PC-9 (cell line): ENCODE results near the gene MUSK.

Experiments
- CTCF ChIP-seq: fragments of 200-600 bp; sonication (generic); conservative IDR thresholded peaks from 2 replicates; pipeline ENCODE4 v1.6.1; 2017; ENCODE audit warnings: mixed run types, antibody characterized with exemption, mild to moderate bottlenecking, moderate library complexity
- EZH2 ChIP-seq: fragments of 200-600 bp; sonication (generic); IDR thresholded peaks from 2 replicates; pipeline ENCODE4 v1.8.0; 2017; ENCODE audit warnings: antibody characterized with exemption, low read depth

GRCh38 chr9:110745676-110746075, 77.1 kb downstream of the MUSK start:
- TF ChIP-seq CTCF (no peak), EZH2 (no peak)
